ENCODE data around the gene ATP2B3. TPM values are rescaled to one million over a fixed set of nuclear protein-coding genes. Genes with fewer than 3 reads are reported as not detected.

Gene ATP2B3
- total and polyA plus RNA-seq, 2 donors (not counting 3 experiments of a cell fraction or from before 2014, with no cell fraction given), result 0.01 to 0.07 TPM

- Histone ChIP-seq H3K9ac (replicated peaks; ENCODE audit: extremely low read depth, insufficient read depth, low read length) (no peak overlapping the region), H4K20me1 (replicated peaks; ENCODE audit: control insufficient read depth, extremely low read depth, insufficient read depth, low read length) (no peaks in the 10 kb centered on the region), H3K27ac (ENCODE audit: insufficient read depth, low read depth, low read length) (no peak overlapping the region), H3K79me2 (ENCODE audit: control insufficient read depth, insufficient read depth, low read length) (no peaks in the 10 kb centered on the region), H3K4me3 (replicated peaks in 1 of 3; ENCODE audit: insufficient read depth in 1 of 3, low read depth in 1 of 3, low read length in 3 of 3) (no peak overlapping the region), H3K9me1 (replicated peaks; ENCODE audit: control insufficient read depth, extremely low read depth, insufficient read depth, low read length) (no peaks in the 10 kb centered on the region), H3K4me1 (ENCODE audit: control insufficient read depth, extremely low read depth, insufficient read depth, low read length) (no peaks in the 10 kb centered on the region), H2AFZ (ENCODE audit: low read depth, low read length) (no peak overlapping the region), H3K27me3 (ENCODE audit: control insufficient read depth in 2 of 2, insufficient read depth in 2 of 2, low read length in 2 of 2) (peaks cover 5 to 6% of the 10 kb centered on the region in 2 experiments), H3K4me2 (ENCODE audit: insufficient read depth, low read length) (no peak overlapping the region), H3K9me3 (replicated peaks; ENCODE audit: control insufficient read depth, insufficient read depth, low read length) (no peaks in the 10 kb centered on the region), H3K36me3 (ENCODE audit: control insufficient read depth in 2 of 2, extremely low read depth in 1 of 2, insufficient read depth in 2 of 2, low read length in 2 of 2) (peaks cover 0 to 13% of the 10 kb centered on the region in 2 experiments)
- DNase-seq (ENCODE audit: low read depth, low spot score), result peak; percentile 36
- ChIA-PET POLR2A (interaction anchor here (1.3 kb wide), 1 partner anchor 51 kb away, joined by 3 read pairs; no protein-coding TSS in a partner anchor), CTCF (interaction anchor here (2.5 to 8.2 kb wide), 2 partner anchors 41 to 51 kb away, joined by 16 to 146 read pairs; partner anchors contain the start of gene HAUS7)
- no TSS peak for BruUV-seq (replicated peaks)
- TF ChIP-seq FOS (IDR thresholded peaks at IDR 0.05; ENCODE audit: borderline replicate concordance, insufficient read depth, low read length), result no peak
- TF ChIP-seq POLR2A (IDR thresholded peaks at IDR 0.05; ENCODE audit: low read depth, low read length), result peak; percentile 53
- dilution Hi-C loops (cut with MboI; ENCODE audit: extremely low pct_ligation_motif_present, low sequenced_read_pairs) (no loop called here), intact Hi-C loops (cut with micrococcal nuclease) (no loop called here)
- no peak for FAIRE-seq
These were observed 5.5 kb upstream of the ATP2B3 start for GRCh38 chrX:153511784-153512500.

- Histone ChIP-seq H3K79me2 (ENCODE audit: control insufficient read depth, insufficient read depth, low read length) (no peaks in the 10 kb centered on the region), H3K4me3 (replicated peaks in 1 of 3; ENCODE audit: insufficient read depth in 1 of 3, low read depth in 1 of 3, low read length in 3 of 3) (no peak overlapping the region), H3K4me1 (ENCODE audit: control insufficient read depth, extremely low read depth, insufficient read depth, low read length) (no peaks in the 10 kb centered on the region), H2AFZ (ENCODE audit: low read depth, low read length) (no peak overlapping the region), H3K9me3 (replicated peaks; ENCODE audit: control insufficient read depth, insufficient read depth, low read length) (no peaks in the 10 kb centered on the region), H3K36me3 (ENCODE audit: control insufficient read depth in 2 of 2, extremely low read depth in 1 of 2, insufficient read depth in 2 of 2, low read length in 2 of 2) (peaks cover 0 to 9% of the 10 kb centered on the region in 2 experiments), H3K4me2 (ENCODE audit: insufficient read depth, low read length) (no peak overlapping the region), H3K27me3 (ENCODE audit: control insufficient read depth in 2 of 2, insufficient read depth in 2 of 2, low read length in 2 of 2) (peaks cover 8 to 9% of the 10 kb centered on the region in 2 experiments), H3K9ac (replicated peaks; ENCODE audit: extremely low read depth, insufficient read depth, low read length) (no peak overlapping the region), H3K9me1 (replicated peaks; ENCODE audit: control insufficient read depth, extremely low read depth, insufficient read depth, low read length) (no peaks in the 10 kb centered on the region), H4K20me1 (replicated peaks; ENCODE audit: control insufficient read depth, extremely low read depth, insufficient read depth, low read length) (no peaks in the 10 kb centered on the region), H3K27ac (ENCODE audit: insufficient read depth, low read depth, low read length) (no peak overlapping the region)
- no peak for DNase-seq (ENCODE audit: low read depth, low spot score)
- intact Hi-C loops (cut with micrococcal nuclease) (no loop called here), dilution Hi-C loops (cut with MboI; ENCODE audit: extremely low pct_ligation_motif_present, low sequenced_read_pairs) (no loop called here)
- ChIA-PET CTCF (interaction anchor here (2.5 to 8.2 kb wide), 2 partner anchors 41 to 51 kb away, joined by 16 to 146 read pairs; partner anchors contain the start of gene HAUS7), POLR2A (interaction anchor here (0.6 to 0.7 kb wide), 2 partner anchors 43 to 101 kb away, joined by 3 to 4 read pairs; no protein-coding TSS in a partner anchor)
- TF ChIP-seq POLR2A (IDR thresholded peaks at IDR 0.05; ENCODE audit: low read depth, low read length) (peak; percentile 67), EZH2 (IDR thresholded peaks at IDR 0.05; ENCODE audit: borderline replicate concordance, low read depth, low read length, severe bottlenecking) (no peak), FOS (IDR thresholded peaks at IDR 0.05; ENCODE audit: borderline replicate concordance, insufficient read depth, low read length) (no peak)
- BruUV-seq (replicated peaks), result no TSS peak
- FAIRE-seq, result no peak
These were observed 4.9 kb upstream of the ATP2B3 start for GRCh38 chrX:153512501-153512893.
